Hair follicular keratinocyte (primary cell): ENCODE results near the gene ALDH1A2. TPM values are rescaled to one million over a fixed set of nuclear protein-coding genes. Genes with fewer than 3 reads are reported as not detected.

Experiments
- total RNA-seq: library from RNA; depleted of rRNA; stranded (reverse); fragments of >200 nt; gene quantifications from 2 replicates; pipeline ENCODE4 v1.2.3, GENCODE V29; 2015

ALDH1A2 gene
- total RNA-seq = 0.70 TPM in 1 of 2 replicates, not detected in the other

GRCh38 chr15:58065445-58066041 lies at the start of gene ALDH1A2:
ALDH1A2 (minus strand) TSS chr15:58065711; CDS start chr15:58065650, 61 bp downstream.

Other genes with a start within 250 kb of the ALDH1A2 start
- 0.08 TPM in 2 replicates for gene AQP9, start 72.7 kb upstream of the ALDH1A2 start, total RNA-seq